Measurements from ENCODE around the gene LIPG.
"Not testable (repeated sequence)": the region's sequence is repeated elsewhere in the genome, so short reads cannot be mapped to it uniquely, and the experiment has no call there.

Gene LIPG

GRCh38 chr18:49572611-49573345 is 10.9 kb downstream of the LIPG start:
- no peak for DNase-seq (ENCODE audit: low read depth in 2 of 3, low spot score in 1 of 3)

- no peak for DNase-seq (ENCODE audit: low read depth in 2 of 3, low spot score in 1 of 3)
Observed at GRCh38 chr18:49573835-49574234, 12.0 kb downstream of the LIPG start.

GRCh38 chr18:49579041-49579440 is 17.2 kb downstream of the LIPG start:
- DNase-seq (ENCODE audit: low read depth in 2 of 3, low spot score in 1 of 3): not testable (repeated sequence)

- not testable (repeated sequence) for DNase-seq (ENCODE audit: low read depth in 2 of 3, low spot score in 1 of 3)
Observed at GRCh38 chr18:49579583-49579982, 17.7 kb downstream of the LIPG start.

GRCh38 chr18:49580279-49580678 is 18.4 kb downstream of the LIPG start:
- DNase-seq (ENCODE audit: low read depth in 2 of 3, low spot score in 1 of 3): no peak

GRCh38 chr18:49581371-49581770 is 19.5 kb downstream of the LIPG start:
- no peak for DNase-seq (ENCODE audit: low read depth in 2 of 3, low spot score in 1 of 3)

GRCh38 chr18:49582579-49582978 is 20.7 kb downstream of the LIPG start:
- no peak for DNase-seq (ENCODE audit: low read depth in 2 of 3, low spot score in 1 of 3)

GRCh38 chr18:49584394-49584793 is 22.5 kb downstream of the LIPG start:
- DNase-seq (ENCODE audit: low read depth in 2 of 3, low spot score in 1 of 3): no peak

GRCh38 chr18:49584951-49585350 is 23.1 kb downstream of the LIPG start:
- DNase-seq (ENCODE audit: low read depth in 2 of 3, low spot score in 1 of 3): not testable (repeated sequence)

- no peak for DNase-seq (ENCODE audit: low read depth in 2 of 3, low spot score in 1 of 3)
Observed at GRCh38 chr18:49585781-49586663, 24.2 kb downstream of the LIPG start.

- DNase-seq (ENCODE audit: low read depth in 2 of 3, low spot score in 1 of 3): no peak
Observed at GRCh38 chr18:49588171-49588570, 26.3 kb downstream of the LIPG start.

- no peak for DNase-seq (ENCODE audit: low read depth in 2 of 3, low spot score in 1 of 3)
Observed at GRCh38 chr18:49588971-49589370, 27.1 kb downstream of the LIPG start.

GRCh38 chr18:49590608-49591007 is 28.8 kb downstream of the LIPG start:
- DNase-seq (ENCODE audit: low read depth in 2 of 3, low spot score in 1 of 3): no peak

- no peak for DNase-seq (ENCODE audit: low read depth in 2 of 3, low spot score in 1 of 3)
Observed at GRCh38 chr18:49591271-49591670, 29.4 kb downstream of the LIPG start.

- DNase-seq (ENCODE audit: low read depth in 2 of 3, low spot score in 1 of 3): no peak
Observed at GRCh38 chr18:49591775-49592174, 29.9 kb downstream of the LIPG start.

GRCh38 chr18:49596687-49597086 is 34.8 kb downstream of the LIPG start:
- DNase-seq (ENCODE audit: low read depth in 2 of 3, low spot score in 1 of 3): no peak

GRCh38 chr18:49597157-49597931 is 35.5 kb downstream of the LIPG start:
- DNase-seq (ENCODE audit: low read depth in 2 of 3, low spot score in 1 of 3): no peak

GRCh38 chr18:49601211-49601610 is 39.4 kb downstream of the LIPG start:
- DNase-seq (ENCODE audit: low read depth in 2 of 3, low spot score in 1 of 3): no peak

GRCh38 chr18:49608366-49609255 is 46.8 kb downstream of the LIPG start:
- DNase-seq (ENCODE audit: low read depth in 2 of 3, low spot score in 1 of 3): no peak

GRCh38 chr18:49609256-49610021 is 47.6 kb downstream of the LIPG start:
- no peak for DNase-seq (ENCODE audit: low read depth in 2 of 3, low spot score in 1 of 3)
